Stomach (tissue), 4 donors: ENCODE results near the gene CDC42SE2.

Source experiments
- CTCF ChIP-seq, 7 experiments: fragments of 450-650 bp in 4 of 7; fragments of 200-600 bp in 3 of 7; sonication (generic) in 3 of 7; IDR thresholded peaks; one replicate each; pipeline ENCODE4 v1.5.1; 2016 to 2019; ENCODE audit warnings: antibody characterized with exemption in 7 of 7, control low read depth in 2 of 7, mild to moderate bottlenecking in 1 of 7
- EP300 ChIP-seq: sonication (generic); formaldehyde crosslinking; IDR thresholded peaks from one replicate; pipeline ENCODE4 v1.6.1; 2017; ENCODE audit warnings: antibody characterized with exemption
- POLR2A ChIP-seq, 4 donors: fragments of 450-650 bp; IDR thresholded peaks; one replicate each; pipeline ENCODE4 v1.6.1; 2016; ENCODE audit warnings: antibody characterized with exemption in 4 of 4, control low read depth in 2 of 4, mild to moderate bottlenecking in 1 of 4, moderate library complexity in 1 of 4

DNA sequence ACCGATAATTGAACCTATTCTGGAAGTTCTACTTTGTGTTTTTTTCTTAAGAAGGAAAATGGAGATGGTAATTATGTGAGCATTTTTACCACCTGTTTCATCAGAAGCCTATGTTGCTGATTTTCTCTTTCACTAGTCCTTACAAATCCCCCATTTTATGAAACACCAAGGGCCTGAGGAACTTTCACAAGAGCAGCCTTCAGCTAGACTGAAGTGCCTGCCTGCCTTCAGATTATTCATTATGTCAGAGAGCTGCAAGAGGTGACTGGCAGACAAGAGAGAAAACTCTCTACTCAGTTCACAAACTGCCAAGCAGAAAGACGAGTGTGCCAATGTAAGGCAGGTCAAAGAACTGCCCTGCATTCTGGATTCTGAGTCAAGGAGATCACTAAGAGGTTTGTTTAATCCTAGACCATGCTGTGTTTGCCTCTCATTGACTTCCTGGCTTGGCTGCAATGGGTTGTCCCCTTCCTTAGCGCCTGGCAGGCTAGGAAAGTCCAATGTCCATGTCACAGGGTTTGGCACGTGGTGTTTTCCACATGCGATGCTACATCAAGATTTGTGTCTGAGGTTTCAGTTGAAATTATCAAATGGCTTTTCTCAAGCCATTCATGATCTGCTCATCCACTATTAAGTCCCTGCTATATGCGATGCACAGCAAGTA lies 143.3 kb downstream of the CDC42SE2 start:
- TF ChIP-seq CTCF (IDR thresholded peaks at IDR 0.05) (no peak), POLR2A (IDR thresholded peaks at IDR 0.05) (no peak), EP300 (no peak)
